ENCODE data around the gene FPR1. TPM values are rescaled to one million over a fixed set of nuclear protein-coding genes. Genes with fewer than 3 reads are reported as not detected.

FPR1 gene
- total and polyA plus RNA-seq, 2 of the 13 experiments (the other 11 are each of a cell fraction or from before 2014, with no cell fraction given) = not detected

GRCh38 chr19:51772977-51773376, 21.3 kb upstream of the FPR1 start:
- no peak for FAIRE-seq
- CTCF ChIA-PET (ENCODE audit: low intra/inter-chr PET ratio, low total read pairs) = no interaction called here

More at GRCh38 chr19:51772977-51773376, 21.3 kb upstream of the FPR1 start:
- no peak overlapping the region for H3K9ac ChIP-seq (ENCODE audit: insufficient read depth, low read depth, low read length)
- in situ Hi-C loops (cut with HindIII; ENCODE audit: extremely low pct_ligation_motif_present, low pct_unique_long_range_greater_than_20kb) = no loop called here
- ATAC-seq (no peak), DNase-seq (ENCODE audit: low spot score) (no peak)
- no peaks in the 10 kb centered on the region for H3K36me3 ChIP-seq (replicated peaks in 1 of 2; ENCODE audit: control insufficient read depth in 1 of 2, insufficient read depth in 2 of 2, low read length in 2 of 2)
- TF ChIP-seq STAG1 (CRISPR knock-in tag; IDR thresholded peaks at IDR 0.05) (no peak), ZNF589 (CRISPR knock-in tag; conservative IDR thresholded peaks at IDR 0.05) (no peak), ZBTB20 (CRISPR knock-in tag; IDR thresholded peaks at IDR 0.05; ENCODE audit: borderline replicate concordance, low read depth) (no peak), IRX3 (CRISPR knock-in tag; IDR thresholded peaks at IDR 0.05; ENCODE audit: borderline replicate concordance, low read depth) (no peak), EHMT2 (IDR thresholded peaks at IDR 0.05; ENCODE audit: borderline replicate concordance, low read depth, low read length) (no peak), KAT7 (CRISPR knock-in tag; IDR thresholded peaks at IDR 0.05; ENCODE audit: borderline replicate concordance) (no peak), NFKBIZ (CRISPR knock-in tag; IDR thresholded peaks at IDR 0.05) (no peak), EZH2 (conservative IDR thresholded peaks at IDR 0.05; ENCODE audit: low read depth, low read length) (no peak), ZNF782 (CRISPR knock-in tag; IDR thresholded peaks at IDR 0.05; ENCODE audit: borderline replicate concordance) (no peak), ZNF775 (CRISPR knock-in tag; IDR thresholded peaks at IDR 0.05; ENCODE audit: borderline replicate concordance) (no peak), TCF7L2 (IDR thresholded peaks at IDR 0.05; ENCODE audit: low read depth, low read length) (no peak), DNMT1 (CRISPR knock-in tag; IDR thresholded peaks at IDR 0.05) (no peak), ZNF44 (CRISPR knock-in tag; IDR thresholded peaks at IDR 0.05) (no peak), ZNF878 (CRISPR knock-in tag; IDR thresholded peaks at IDR 0.05) (no peak)
- TF ChIP-seq, protein P1, sequence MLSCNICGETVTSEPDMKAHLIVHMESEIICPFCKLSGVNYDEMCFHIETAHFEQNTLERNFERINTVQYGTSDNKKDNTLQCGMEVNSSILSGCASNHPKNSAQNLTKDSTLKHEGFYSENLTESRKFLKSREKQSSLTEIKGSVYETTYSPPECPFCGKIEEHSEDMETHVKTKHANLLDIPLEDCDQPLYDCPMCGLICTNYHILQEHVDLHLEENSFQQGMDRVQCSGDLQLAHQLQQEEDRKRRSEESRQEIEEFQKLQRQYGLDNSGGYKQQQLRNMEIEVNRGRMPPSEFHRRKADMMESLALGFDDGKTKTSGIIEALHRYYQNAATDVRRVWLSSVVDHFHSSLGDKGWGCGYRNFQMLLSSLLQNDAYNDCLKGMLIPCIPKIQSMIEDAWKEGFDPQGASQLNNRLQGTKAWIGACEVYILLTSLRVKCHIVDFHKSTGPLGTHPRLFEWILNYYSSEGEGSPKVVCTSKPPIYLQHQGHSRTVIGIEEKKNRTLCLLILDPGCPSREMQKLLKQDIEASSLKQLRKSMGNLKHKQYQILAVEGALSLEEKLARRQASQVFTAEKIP (CRISPR knock-in tag; IDR thresholded peaks at IDR 0.05; ENCODE audit: borderline replicate concordance) = no peak
- no peak overlapping the region for H2AFZ ChIP-seq (ENCODE audit: low read length)
- POLR2A ChIA-PET = no interaction called here
- WGBS (ENCODE audit: low lambda C conversion rate) = 22% methylated on average over 6 of the region's 6 CpGs
- H3K4me3 ChIP-seq (replicated peaks in 1 of 3; ENCODE audit: insufficient read depth in 1 of 3, low read depth in 2 of 3, low read length in 3 of 3) = no peak overlapping the region
- H4K20me1 ChIP-seq (ENCODE audit: insufficient read depth, low read length) = no peaks in the 10 kb centered on the region
- H3K4me1 ChIP-seq (ENCODE audit: insufficient read depth, low read length) = no peaks in the 10 kb centered on the region
- H3K4me2 ChIP-seq (ENCODE audit: low read depth, low read length) = no peak overlapping the region
- intact Hi-C loops (cut with micrococcal nuclease; ENCODE audit: unreplicated experiment) = no loop called here
- no peaks in the 10 kb centered on the region for H3K79me2 ChIP-seq (ENCODE audit: insufficient read depth, low read length)
- no peaks in the 10 kb centered on the region for H3K9me3 ChIP-seq (ENCODE audit: low read length)
- no peak overlapping the region for H3K27ac ChIP-seq (ENCODE audit: extremely low read length, insufficient read depth, low read length)
- BruUV-seq (replicated peaks) = no TSS peak
- no peaks in the 10 kb centered on the region for H3K27me3 ChIP-seq (ENCODE audit: control insufficient read depth in 1 of 2, insufficient read depth in 2 of 2, low read length in 2 of 2)
